OCI-LY3 (cell line): Measurements from ENCODE around the gene AKT1S1.
A peak's percentile ranks its signal among the peaks of the same experiment; 100 is the strongest.
"Not testable (repeated sequence)": the region's sequence is repeated elsewhere in the genome, so short reads cannot be mapped to it uniquely, and the experiment has no call there.

Source experiments
- H2AFZ ChIP-seq: fragments of 200-600, 300-600 bp; shearing (Covaris generic); 2 replicates; pipeline ENCODE4 v1.6.0; 2014; ENCODE audit warnings: antibody characterized with exemption, low read depth, low read length
- H3K27ac ChIP-seq: fragments of 200-600, 300-600 bp; sonication (generic); 2 replicates; pipeline ENCODE4 v1.5.1; 2014; ENCODE audit warnings: mild to moderate bottlenecking, low read length, moderate library complexity, mixed read lengths
- H3K27me3 ChIP-seq: fragments of 200-600, 300-600 bp; sonication (generic); 2 replicates; pipeline ENCODE4 v1.6.1; 2014; ENCODE audit warnings: low read depth, low read length, mixed read lengths
- H3K36me3 ChIP-seq: fragments of 200-600, 300-600 bp; sonication (generic); replicated peaks from 2 replicates; pipeline ENCODE3; 2014; ENCODE audit warnings: low read depth, low read length, mixed read lengths
- H3K4me1 ChIP-seq: fragments of 300-600, 200-600 bp; sonication (generic); 2 replicates; pipeline ENCODE4 v1.6.1; 2014; ENCODE audit warnings: low read length, mixed read lengths
- H3K4me2 ChIP-seq: fragments of 200-600, 300-600 bp; sonication (generic); 2 replicates; pipeline ENCODE4 v1.6.1; 2014; ENCODE audit warnings: low read length, mixed read lengths
- H3K4me3 ChIP-seq: fragments of 300-600, 200-600 bp; sonication (generic); 2 replicates; pipeline ENCODE4 v1.5.1; 2014; ENCODE audit warnings: antibody characterized with exemption, mild to moderate bottlenecking, low read length, moderate library complexity
- H3K79me2 ChIP-seq: fragments of 300-600, 200-600 bp; shearing (Covaris generic); 2 replicates; pipeline ENCODE4 v1.6.1; 2014; ENCODE audit warnings: mild to moderate bottlenecking, low read length, mixed read lengths
- H3K9ac ChIP-seq: fragments of 300-600, 200-600 bp; shearing (Covaris generic); 2 replicates; pipeline ENCODE4 v1.6.0; 2014; ENCODE audit warnings: mild to moderate bottlenecking, low read length, moderate library complexity
- H3K9me3 ChIP-seq: fragments of 200-600, 300-600 bp; shearing (Covaris generic); 2 replicates; pipeline ENCODE4 v1.6.1; 2014; ENCODE audit warnings: low read length, mixed read lengths; ENCODE audit not compliant: insufficient read depth
- H4K20me1 ChIP-seq: fragments of 200-600, 300-600 bp; sonication (generic); 2 replicates; pipeline ENCODE4 v1.6.1; 2016; ENCODE audit warnings: low read length, mixed read lengths; ENCODE audit not compliant: insufficient read depth
- EZH2phosphoT487 ChIP-seq: fragments of 200-600 bp; shearing (Covaris generic); IDR thresholded peaks from 2 replicates; pipeline ENCODE4 v1.6.1; 2018; ENCODE audit warnings: antibody characterized with exemption, mixed run types, low read depth
- TF ChIP-seq, protein P1 (sequence below): fragments of 200-600, 300-600 bp; sonication (generic); IDR thresholded peaks from 2 replicates; pipeline ENCODE4 v1.5.1; 2014; ENCODE audit warnings: antibody characterized with exemption, low read length, low read depth

Gene AKT1S1

GRCh38 chr19:49827034-49827433 lies 50.1 kb downstream of the AKT1S1 start:
- no peak overlapping the region for H3K9ac ChIP-seq
- TF ChIP-seq, protein P1, sequence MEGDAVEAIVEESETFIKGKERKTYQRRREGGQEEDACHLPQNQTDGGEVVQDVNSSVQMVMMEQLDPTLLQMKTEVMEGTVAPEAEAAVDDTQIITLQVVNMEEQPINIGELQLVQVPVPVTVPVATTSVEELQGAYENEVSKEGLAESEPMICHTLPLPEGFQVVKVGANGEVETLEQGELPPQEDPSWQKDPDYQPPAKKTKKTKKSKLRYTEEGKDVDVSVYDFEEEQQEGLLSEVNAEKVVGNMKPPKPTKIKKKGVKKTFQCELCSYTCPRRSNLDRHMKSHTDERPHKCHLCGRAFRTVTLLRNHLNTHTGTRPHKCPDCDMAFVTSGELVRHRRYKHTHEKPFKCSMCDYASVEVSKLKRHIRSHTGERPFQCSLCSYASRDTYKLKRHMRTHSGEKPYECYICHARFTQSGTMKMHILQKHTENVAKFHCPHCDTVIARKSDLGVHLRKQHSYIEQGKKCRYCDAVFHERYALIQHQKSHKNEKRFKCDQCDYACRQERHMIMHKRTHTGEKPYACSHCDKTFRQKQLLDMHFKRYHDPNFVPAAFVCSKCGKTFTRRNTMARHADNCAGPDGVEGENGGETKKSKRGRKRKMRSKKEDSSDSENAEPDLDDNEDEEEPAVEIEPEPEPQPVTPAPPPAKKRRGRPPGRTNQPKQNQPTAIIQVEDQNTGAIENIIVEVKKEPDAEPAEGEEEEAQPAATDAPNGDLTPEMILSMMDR: no peak
- no peak for TF ChIP-seq EZH2phosphoT487
- no peak overlapping the region for H3K27ac ChIP-seq
- no peaks in the 10 kb centered on the region; the same call in 1 of the 2 replicates for H3K9me3 ChIP-seq
- H3K4me1 ChIP-seq: no peaks in the 10 kb centered on the region
- H3K79me2 ChIP-seq: peaks cover 37% of the 10 kb centered on the region
- H3K27me3 ChIP-seq: no peaks in the 10 kb centered on the region
- H2AFZ ChIP-seq: no peak overlapping the region
- peaks cover 45% of the 10 kb centered on the region for H4K20me1 ChIP-seq
- H3K36me3 ChIP-seq: peaks cover 35% of the 10 kb centered on the region
- H3K4me3 ChIP-seq: no peak overlapping the region
- H3K4me2 ChIP-seq: no peak overlapping the region

- H3K9ac ChIP-seq: no peak overlapping the region
- H3K4me1 ChIP-seq: no peaks in the 10 kb centered on the region
- no peaks in the 10 kb centered on the region for H3K27me3 ChIP-seq
- no peak overlapping the region for H3K27ac ChIP-seq
- H3K79me2 ChIP-seq: peaks cover 52% of the 10 kb centered on the region
- H3K4me3 ChIP-seq: no peak overlapping the region
- no peak overlapping the region for H3K4me2 ChIP-seq
- TF ChIP-seq, protein P1: no peak
- H3K36me3 ChIP-seq: peaks cover 30% of the 10 kb centered on the region
- H2AFZ ChIP-seq: no peak overlapping the region
- no peaks in the 10 kb centered on the region; the same call in 1 of the 2 replicates for H3K9me3 ChIP-seq
- peaks cover 43% of the 10 kb centered on the region for H4K20me1 ChIP-seq
Measured at GRCh38 chr19:49824662-49825061, 52.5 kb downstream of the AKT1S1 start.

DNA sequence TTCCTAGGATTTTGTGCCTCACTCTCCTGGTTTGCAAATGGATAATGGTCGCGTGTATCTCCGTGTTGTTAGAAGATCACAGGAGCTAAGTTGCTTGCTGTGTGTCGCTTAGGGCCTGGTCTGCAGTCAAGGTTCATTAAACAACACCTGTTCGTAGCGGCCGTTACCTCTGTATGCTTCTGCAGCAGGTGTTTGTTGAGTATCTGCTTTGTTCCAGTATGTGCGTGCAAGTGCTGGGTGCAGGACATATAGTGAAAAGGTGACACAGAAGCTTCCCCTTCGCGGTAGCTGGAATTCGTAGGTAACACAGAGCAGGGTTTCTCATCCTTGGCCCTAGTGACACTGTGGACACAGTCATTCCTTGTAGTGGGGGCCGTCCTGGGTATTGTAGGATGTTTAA lies 53.7 kb downstream of the AKT1S1 start:
- H3K36me3 ChIP-seq: peaks cover 26% of the 10 kb centered on the region

GRCh38 chr19:49820125-49820524 lies 57.0 kb downstream of the AKT1S1 start:
- peaks cover 52% of the 10 kb centered on the region for H3K79me2 ChIP-seq
- H3K9ac ChIP-seq: no peak overlapping the region
- peaks cover 8% of the 10 kb centered on the region for H3K4me1 ChIP-seq
- no peak overlapping the region for H3K4me3 ChIP-seq
- no peak for TF ChIP-seq EZH2phosphoT487
- TF ChIP-seq, protein P1: no peak
- H3K27me3 ChIP-seq: no peaks in the 10 kb centered on the region
- H2AFZ ChIP-seq: no peak overlapping the region
- no peak overlapping the region for H3K4me2 ChIP-seq
- H3K36me3 ChIP-seq: peaks cover 26% of the 10 kb centered on the region
- H3K9me3 ChIP-seq: no peaks in the 10 kb centered on the region; the same call in 1 of the 2 replicates
- H3K27ac ChIP-seq: no peak overlapping the region
- H4K20me1 ChIP-seq: peaks cover 23% of the 10 kb centered on the region

More for the DNA sequence above, 53.7 kb downstream of the AKT1S1 start:
- no peaks in the 10 kb centered on the region; the same call in 1 of the 2 replicates for H3K9me3 ChIP-seq
- H3K27me3 ChIP-seq: no peaks in the 10 kb centered on the region
- TF ChIP-seq, protein P1: no peak
- no peak for TF ChIP-seq EZH2phosphoT487
- peaks cover 64% of the 10 kb centered on the region for H3K79me2 ChIP-seq
- H3K4me3 ChIP-seq: no peak overlapping the region
- no peak overlapping the region for H3K9ac ChIP-seq
- H3K4me2 ChIP-seq: no peak overlapping the region
- H3K27ac ChIP-seq: no peak overlapping the region
- no peak overlapping the region for H2AFZ ChIP-seq
- H3K4me1 ChIP-seq: peaks cover 8% of the 10 kb centered on the region
- peaks cover 40% of the 10 kb centered on the region for H4K20me1 ChIP-seq

DNA sequence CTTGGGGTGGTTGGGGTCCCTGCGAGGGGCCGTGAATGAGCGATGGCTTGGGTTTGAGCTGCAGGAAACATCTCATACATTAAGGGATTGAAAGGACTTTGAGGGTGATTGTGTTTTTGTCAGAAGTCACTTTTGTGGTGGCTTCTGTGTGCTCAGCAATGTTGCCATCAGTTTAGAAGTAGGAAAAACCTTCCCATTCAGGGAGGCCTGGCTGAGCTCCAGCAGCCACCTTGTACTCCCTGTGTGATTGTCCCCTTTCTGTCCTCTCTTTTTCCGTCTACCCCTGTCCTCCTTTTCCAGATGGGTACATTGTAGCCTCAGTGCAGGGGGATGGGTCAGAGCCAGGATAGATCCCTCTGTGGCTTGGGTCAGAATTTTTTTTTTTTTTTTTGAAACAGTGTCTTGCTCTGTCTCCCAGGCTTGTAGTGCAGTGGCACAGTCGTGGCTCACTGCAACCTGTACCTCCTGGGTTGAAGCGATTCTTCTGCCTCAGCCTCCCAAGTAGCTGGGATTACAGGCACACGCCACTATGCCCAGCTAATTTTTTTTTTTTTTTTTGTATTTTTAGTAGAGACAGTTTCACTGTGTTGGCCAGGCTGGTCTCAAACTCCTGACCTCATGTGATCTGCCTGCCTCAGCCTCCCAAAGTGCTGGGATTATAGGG lies 57.6 kb downstream of the AKT1S1 start:
- Histone ChIP-seq H3K9ac (peak overlapping the region; percentile 91; the same call in 1 of the 2 replicates), H3K4me2 (peak overlapping the region; percentile 89), H3K79me2 (peaks cover 47% of the 10 kb centered on the region), H3K4me3 (peak overlapping the region; percentile 89), H3K36me3 (peaks cover 26% of the 10 kb centered on the region), H4K20me1 (peaks cover 19% of the 10 kb centered on the region)
- not testable (repeated sequence) for H3K4me1 ChIP-seq, H3K27me3 ChIP-seq, H2AFZ ChIP-seq, H3K9me3 ChIP-seq, H3K27ac ChIP-seq
